Muscle layer of colon (tissue), 2 donors: ENCODE data around the gene PEMT.

ENCODE experiments used
- H3K27ac ChIP-seq: one replicate; pipeline ENCODE4 v1.7.0; 2013; ENCODE audit warnings: low read depth, mild to moderate bottlenecking, low read length, moderate library complexity
- H3K27me3 ChIP-seq, 2 donors: one replicate each; pipeline ENCODE4 v1.7.0; 2013; ENCODE audit warnings: low read length in 2 of 2, mild to moderate bottlenecking in 2 of 2; ENCODE audit not compliant: insufficient read depth in 2 of 2, control insufficient read depth in 1 of 2
- H3K36me3 ChIP-seq: one replicate; pipeline ENCODE4 v1.7.0; 2013; ENCODE audit warnings: mild to moderate bottlenecking, low read length; ENCODE audit not compliant: insufficient read depth
- H3K4me1 ChIP-seq: one replicate; pipeline ENCODE4 v1.7.0; 2013; ENCODE audit warnings: mild to moderate bottlenecking, low read length; ENCODE audit not compliant: insufficient read depth
- H3K4me3 ChIP-seq, 2 donors: one replicate each; pipeline ENCODE4 v1.7.0; 2013; ENCODE audit warnings: low read length in 2 of 2, low read depth in 1 of 2, mild to moderate bottlenecking in 1 of 2, moderate library complexity in 1 of 2
- H3K9ac ChIP-seq: one replicate; pipeline ENCODE4 v1.7.0; 2013; ENCODE audit warnings: low read length
- H3K9me3 ChIP-seq: one replicate; pipeline ENCODE4 v1.7.0; 2013; ENCODE audit warnings: mild to moderate bottlenecking, low read length
- donor health status: abdominal sarcoma.
- donor health status: Adenocarcinoma of cecum.

Gene PEMT

GRCh38 chr17:17462048-17462824 is 129.3 kb downstream of the PEMT start:
- Histone ChIP-seq H3K27ac (no peak overlapping the region), H3K9ac (no peak overlapping the region), H3K9me3 (no peaks in the 10 kb centered on the region), H3K36me3 (no peaks in the 10 kb centered on the region), H3K27me3 (no peaks in the 10 kb centered on the region), H3K4me3 (no peak overlapping the region), H3K4me1 (no peaks in the 10 kb centered on the region)

DNA sequence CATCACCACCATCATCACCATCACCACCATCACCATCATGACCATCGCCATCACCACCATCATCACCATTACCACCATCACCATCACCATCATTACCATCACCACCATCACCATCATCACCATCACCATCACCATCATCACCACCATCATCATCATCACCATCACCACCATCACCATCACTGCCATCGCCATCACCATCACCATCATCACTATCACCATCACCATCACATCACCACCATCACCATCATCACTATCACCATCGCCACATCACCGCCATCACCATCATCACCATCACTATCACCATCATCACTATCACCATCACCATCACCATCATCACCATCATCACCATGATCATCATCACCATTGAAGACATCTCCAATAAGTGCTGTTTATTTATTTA is 131.5 kb downstream of the PEMT start:
- no peaks in the 10 kb centered on the region for H3K4me1 ChIP-seq
- no peak overlapping the region for H3K27ac ChIP-seq
- no peaks in the 10 kb centered on the region for H3K9me3 ChIP-seq
- H3K36me3 ChIP-seq, result no peaks in the 10 kb centered on the region
- H3K4me3 ChIP-seq, result no peak overlapping the region
- H3K9ac ChIP-seq, result no peak overlapping the region
- H3K27me3 ChIP-seq, result no peaks in the 10 kb centered on the region

GRCh38 chr17:17457680-17458079 is 133.8 kb downstream of the PEMT start:
- no peak overlapping the region for H3K27ac ChIP-seq
- H3K36me3 ChIP-seq, result no peaks in the 10 kb centered on the region
- H3K9ac ChIP-seq, result no peak overlapping the region
- H3K4me1 ChIP-seq, result no peaks in the 10 kb centered on the region
- H3K4me3 ChIP-seq, result no peak overlapping the region
- H3K9me3 ChIP-seq, result no peaks in the 10 kb centered on the region
- H3K27me3 ChIP-seq, result no peaks in the 10 kb centered on the region

DNA sequence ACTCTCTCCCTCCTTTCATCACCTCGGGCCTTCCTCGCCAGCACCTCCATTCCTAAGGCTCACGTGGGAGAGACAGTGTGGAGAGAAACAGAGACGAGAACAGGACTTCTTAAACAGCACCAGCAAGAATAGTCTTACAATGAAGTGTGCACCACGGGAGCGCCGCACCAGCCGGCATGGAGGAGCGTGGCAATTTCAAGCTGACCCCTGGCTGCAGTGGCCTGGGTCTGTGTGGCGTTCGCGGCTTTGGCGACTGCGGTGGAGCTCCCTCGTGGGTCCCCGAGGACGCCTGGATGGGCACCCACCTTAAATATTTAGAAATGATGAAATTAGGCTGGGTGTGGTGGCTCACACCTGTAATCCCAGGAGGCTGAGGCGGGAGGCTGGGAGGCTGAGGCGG is 135.3 kb downstream of the PEMT start:
- no peaks in the 10 kb centered on the region for H3K9me3 ChIP-seq
- no peak overlapping the region for H3K9ac ChIP-seq
- H3K27me3 ChIP-seq, result no peaks in the 10 kb centered on the region

More for the DNA sequence above, 135.3 kb downstream of the PEMT start:
- H3K36me3 ChIP-seq, result no peaks in the 10 kb centered on the region
- H3K27ac ChIP-seq, result no peak overlapping the region
- no peak overlapping the region for H3K4me3 ChIP-seq
- no peaks in the 10 kb centered on the region for H3K4me1 ChIP-seq
